ENCODE results near the gene RAB26. TPM values are rescaled to one million over a fixed set of nuclear protein-coding genes. Genes with fewer than 3 reads are reported as not detected.

The RAB26 gene
- polyA plus RNA-seq, 4 donors = 11.9 to 31.9 (median 23.7) TPM

DNA sequence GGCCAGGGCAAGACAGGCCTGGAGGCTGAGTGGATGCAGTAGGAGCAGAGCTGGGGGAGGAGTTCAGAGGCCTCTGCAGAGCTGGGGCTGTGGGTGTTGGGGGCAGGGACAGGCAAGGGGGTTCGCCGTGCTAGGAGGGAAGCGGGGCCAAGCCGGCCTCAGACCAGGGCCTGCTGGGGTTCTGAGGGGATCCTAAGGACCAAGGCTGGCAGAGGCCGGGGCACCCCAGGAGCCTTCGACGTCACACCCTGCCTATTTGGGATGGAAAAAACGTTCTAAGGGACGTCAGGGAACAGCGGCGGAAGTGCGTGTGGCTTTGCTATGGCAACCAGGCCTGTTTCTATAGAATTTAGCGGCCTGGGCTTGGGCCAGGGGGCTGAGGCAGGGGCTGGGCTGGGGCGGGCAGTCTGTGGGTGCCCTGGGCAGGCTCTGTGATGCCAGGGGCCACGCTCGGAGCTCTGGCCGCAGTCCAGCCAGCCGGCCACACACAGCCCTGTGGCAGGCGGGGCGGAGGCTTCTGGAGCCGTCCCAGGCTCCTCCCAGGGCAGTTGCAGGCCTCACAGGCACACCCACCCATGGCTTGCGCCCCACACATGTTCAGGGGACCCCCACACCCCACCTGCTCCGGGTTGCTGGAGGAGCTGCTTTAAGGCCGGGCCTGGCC is 10.9 kb downstream of the RAB26 start:
- no peak overlapping the region for H3K4me3 ChIP-seq (ENCODE audit: low read depth in 1 of 3, low read length in 3 of 3)
- DNase-seq (no peak), FAIRE-seq (no peak)
- peaks cover 6 to 73% (median 27%) of the 10 kb centered on the region in 3 donors for H3K4me1 ChIP-seq (ENCODE audit: control insufficient read depth in 3 of 3, insufficient read depth in 2 of 3, low read depth in 1 of 3, low read length in 2 of 3)
- peaks cover 0 to 60% (median 0%) of the 10 kb centered on the region in 3 donors for H3K36me3 ChIP-seq (ENCODE audit: control insufficient read depth in 3 of 3, insufficient read depth in 2 of 3, low read depth in 1 of 3, low read length in 3 of 3)
- H3K9me3 ChIP-seq (ENCODE audit: control insufficient read depth in 2 of 2, insufficient read depth in 1 of 2, low read depth in 1 of 2, low read length in 1 of 2) = no peaks in the 10 kb centered on the region
- peak overlapping the region; percentile 5 to 80 (median 68) for H3K27ac ChIP-seq (ENCODE audit: low read depth in 1 of 3, low read length in 2 of 3)
- H3K27me3 ChIP-seq (ENCODE audit: control insufficient read depth in 3 of 3, insufficient read depth in 3 of 3, low read length in 3 of 3) = no peaks in the 10 kb centered on the region
- 61 to 64% (median 63%) methylated on average over 20 to 24 of the region's 24 CpGs for WGBS, 3 donors

DNA sequence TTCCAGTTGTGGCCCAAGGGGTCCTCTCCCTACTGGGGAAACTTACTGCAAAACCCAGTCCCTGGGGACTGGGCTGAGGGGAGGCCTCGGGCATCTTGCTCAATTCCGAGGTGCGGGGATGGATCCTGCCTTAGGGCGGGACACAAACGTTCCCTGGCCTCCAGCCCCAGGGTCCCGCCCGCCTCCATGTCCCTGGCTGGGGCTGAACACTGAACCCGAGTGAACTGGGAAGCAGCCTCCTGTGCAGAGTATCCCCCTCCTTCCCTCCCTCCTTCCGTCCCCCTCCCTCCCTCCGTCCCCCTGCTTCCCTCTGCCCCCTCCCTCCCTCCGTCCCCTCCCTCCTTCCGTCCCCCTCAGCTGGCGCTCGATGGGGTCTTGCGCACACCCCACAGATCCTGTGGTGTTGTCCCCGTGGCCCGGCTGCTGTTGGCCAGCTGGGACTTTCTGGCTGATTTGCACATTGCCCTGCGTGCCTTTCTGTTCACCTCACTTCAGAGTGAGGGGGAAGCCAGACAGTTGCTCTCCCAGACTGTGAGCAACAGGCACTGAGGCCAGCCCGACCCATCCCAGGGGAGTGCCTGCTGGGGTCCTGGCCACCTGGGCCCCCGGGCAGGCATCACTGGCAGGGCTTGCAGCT is 12.6 kb downstream of the RAB26 start:
- DNase-seq (peak; percentile 33 to 41), FAIRE-seq (no peak)
- no peaks in the 10 kb centered on the region for H3K9me3 ChIP-seq (ENCODE audit: control insufficient read depth in 2 of 2, insufficient read depth in 1 of 2, low read depth in 1 of 2, low read length in 1 of 2)
- peaks cover 6 to 78% (median 29%) of the 10 kb centered on the region in 3 donors for H3K4me1 ChIP-seq (ENCODE audit: control insufficient read depth in 3 of 3, insufficient read depth in 2 of 3, low read depth in 1 of 3, low read length in 2 of 3)
- peak overlapping the region in 2 of 3 donors; percentile 42 to 44 for H3K27ac ChIP-seq (ENCODE audit: low read depth in 1 of 3, low read length in 2 of 3)
- H3K36me3 ChIP-seq (ENCODE audit: control insufficient read depth in 3 of 3, insufficient read depth in 2 of 3, low read depth in 1 of 3, low read length in 3 of 3) = peaks cover 0 to 61% (median 0%) of the 10 kb centered on the region in 3 donors
- H3K4me3 ChIP-seq (ENCODE audit: low read depth in 1 of 3, low read length in 3 of 3) = no peak overlapping the region
- 38 to 48% (median 47%) methylated on average over 16 to 20 of the region's 20 CpGs for WGBS, 3 donors
- no peaks in the 10 kb centered on the region for H3K27me3 ChIP-seq (ENCODE audit: control insufficient read depth in 3 of 3, insufficient read depth in 3 of 3, low read length in 3 of 3)

DNA sequence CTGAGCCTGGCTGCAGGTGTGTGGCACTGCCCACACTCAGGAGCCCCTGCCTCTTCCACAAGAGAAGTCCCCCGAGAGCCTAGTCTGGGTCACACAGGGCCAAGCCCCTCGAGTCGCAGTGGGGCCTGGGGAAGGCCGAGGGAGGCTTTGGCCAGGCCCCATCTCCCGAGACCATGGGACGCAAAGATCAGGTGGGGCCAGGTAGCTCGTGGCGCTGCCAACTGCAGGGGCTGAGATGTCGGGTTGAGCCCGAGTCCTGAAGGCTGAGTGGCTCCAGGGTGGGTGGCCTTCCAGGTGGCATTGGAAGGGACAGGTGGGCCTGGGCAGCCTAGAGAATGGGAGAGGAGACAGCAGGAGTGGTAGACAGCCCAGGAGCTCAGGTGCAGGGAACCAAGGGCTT is 13.5 kb downstream of the RAB26 start:
- Histone ChIP-seq H3K27ac (ENCODE audit: low read depth in 1 of 3, low read length in 2 of 3) (peak overlapping the region; percentile 26 to 98 (median 90)), H3K9me3 (ENCODE audit: control insufficient read depth in 2 of 2, insufficient read depth in 1 of 2, low read depth in 1 of 2, low read length in 1 of 2) (no peaks in the 10 kb centered on the region), H3K27me3 (ENCODE audit: control insufficient read depth in 3 of 3, insufficient read depth in 3 of 3, low read length in 3 of 3) (no peaks in the 10 kb centered on the region), H3K36me3 (ENCODE audit: control insufficient read depth in 3 of 3, insufficient read depth in 2 of 3, low read depth in 1 of 3, low read length in 3 of 3) (peaks cover 0 to 70% (median 0%) of the 10 kb centered on the region in 3 donors), H3K4me1 (ENCODE audit: control insufficient read depth in 3 of 3, insufficient read depth in 2 of 3, low read depth in 1 of 3, low read length in 2 of 3) (peaks cover 6 to 84% (median 26%) of the 10 kb centered on the region in 3 donors), H3K4me3 (ENCODE audit: low read depth in 1 of 3, low read length in 3 of 3) (no peak overlapping the region)
- DNase-seq = no peak
- no peak for FAIRE-seq
- WGBS, 3 donors = 91 to 93% (median 93%) methylated on average over 10 of the region's 10 CpGs

DNA sequence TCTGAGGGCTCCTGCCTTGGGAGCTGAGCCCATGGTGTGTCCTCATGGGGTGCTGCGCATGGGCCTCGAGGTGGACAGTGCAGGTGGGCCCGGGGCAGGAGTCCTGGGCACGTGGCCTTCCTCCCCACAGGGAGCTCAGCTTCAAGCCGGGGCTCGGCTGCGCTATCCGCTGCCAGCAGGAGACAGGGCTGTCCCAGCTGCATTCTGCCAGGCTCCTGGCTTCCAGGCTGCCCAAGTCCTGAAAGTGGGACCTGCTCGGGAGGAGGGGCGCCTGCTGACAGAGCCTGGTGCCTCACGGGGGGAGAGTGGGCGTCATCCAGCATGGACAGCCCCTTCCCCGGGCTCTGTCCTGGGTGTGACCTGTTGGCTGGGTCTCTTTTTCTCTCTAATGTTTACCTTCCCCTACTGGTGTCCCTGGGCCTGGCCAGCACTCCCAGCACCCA is 14.3 kb downstream of the RAB26 start:
- Histone ChIP-seq H3K4me3 (ENCODE audit: low read depth in 1 of 3, low read length in 3 of 3) (no peak overlapping the region), H3K36me3 (ENCODE audit: control insufficient read depth in 3 of 3, insufficient read depth in 2 of 3, low read depth in 1 of 3, low read length in 3 of 3) (peaks cover 0 to 72% (median 0%) of the 10 kb centered on the region in 3 donors), H3K27ac (ENCODE audit: low read depth in 1 of 3, low read length in 2 of 3) (peak overlapping the region; percentile 82 to 98 (median 90)), H3K9me3 (ENCODE audit: control insufficient read depth in 2 of 2, insufficient read depth in 1 of 2, low read depth in 1 of 2, low read length in 1 of 2) (no peaks in the 10 kb centered on the region), H3K27me3 (ENCODE audit: control insufficient read depth in 3 of 3, insufficient read depth in 3 of 3, low read length in 3 of 3) (no peaks in the 10 kb centered on the region), H3K4me1 (ENCODE audit: control insufficient read depth in 3 of 3, insufficient read depth in 2 of 3, low read depth in 1 of 3, low read length in 2 of 3) (peaks cover 6 to 84% (median 25%) of the 10 kb centered on the region in 3 donors)
- FAIRE-seq (no peak), DNase-seq (peak in 1 of 2 donors; percentile 46)
- WGBS, 3 donors = 55 to 80% (median 73%) methylated on average over 11 to 13 of the region's 13 CpGs

DNA sequence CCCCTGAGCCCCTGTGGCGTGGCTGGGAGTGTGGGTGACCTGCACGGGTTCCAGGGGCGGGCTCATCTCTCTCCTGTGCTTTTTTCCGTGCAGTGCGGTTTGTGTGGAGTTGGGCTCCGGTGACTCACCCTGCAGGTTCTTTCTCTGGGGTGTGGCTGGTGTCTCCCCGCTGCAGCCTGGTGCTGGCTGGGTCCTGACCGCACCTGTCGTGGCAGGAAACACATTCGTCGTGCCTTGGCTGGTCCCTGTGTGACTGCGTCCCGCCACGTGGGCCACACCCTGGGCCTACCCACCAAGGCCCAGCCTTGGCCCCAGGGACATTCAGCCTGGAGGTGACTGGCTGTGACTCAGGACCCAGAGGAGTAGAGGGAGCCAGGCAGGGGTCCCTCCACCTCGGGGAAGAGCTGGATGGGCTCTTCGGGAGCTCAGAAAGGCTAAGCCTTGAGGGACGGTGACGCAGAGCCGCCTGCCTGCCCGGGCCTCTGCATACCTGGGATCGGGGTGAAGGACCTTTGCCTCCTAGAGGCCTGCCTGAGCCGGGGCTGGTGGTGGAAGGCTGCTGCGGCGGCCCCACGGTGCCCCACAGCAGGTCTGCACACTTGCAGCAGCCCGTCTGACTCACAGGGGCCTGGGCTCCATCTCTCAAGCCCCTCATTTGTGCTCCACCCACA is 14.9 kb downstream of the RAB26 start:
- Histone ChIP-seq H3K27me3 (ENCODE audit: control insufficient read depth in 3 of 3, insufficient read depth in 3 of 3, low read length in 3 of 3) (no peaks in the 10 kb centered on the region), H3K4me1 (ENCODE audit: control insufficient read depth in 3 of 3, insufficient read depth in 2 of 3, low read depth in 1 of 3, low read length in 2 of 3) (peaks cover 6 to 82% (median 24%) of the 10 kb centered on the region in 3 donors), H3K9me3 (ENCODE audit: control insufficient read depth in 2 of 2, insufficient read depth in 1 of 2, low read depth in 1 of 2, low read length in 1 of 2) (no peaks in the 10 kb centered on the region), H3K27ac (ENCODE audit: low read depth in 1 of 3, low read length in 2 of 3) (peak overlapping the region; percentile 82 to 98 (median 90)), H3K4me3 (ENCODE audit: low read depth in 1 of 3, low read length in 3 of 3) (no peak overlapping the region), H3K36me3 (ENCODE audit: control insufficient read depth in 3 of 3, insufficient read depth in 2 of 3, low read depth in 1 of 3, low read length in 3 of 3) (peaks cover 0 to 72% (median 0%) of the 10 kb centered on the region in 3 donors)
- 24 to 62% (median 46%) methylated on average over 20 to 26 of the region's 26 CpGs for WGBS, 3 donors
- DNase-seq (peak; percentile 93 to 96), FAIRE-seq (no peak)

DNA sequence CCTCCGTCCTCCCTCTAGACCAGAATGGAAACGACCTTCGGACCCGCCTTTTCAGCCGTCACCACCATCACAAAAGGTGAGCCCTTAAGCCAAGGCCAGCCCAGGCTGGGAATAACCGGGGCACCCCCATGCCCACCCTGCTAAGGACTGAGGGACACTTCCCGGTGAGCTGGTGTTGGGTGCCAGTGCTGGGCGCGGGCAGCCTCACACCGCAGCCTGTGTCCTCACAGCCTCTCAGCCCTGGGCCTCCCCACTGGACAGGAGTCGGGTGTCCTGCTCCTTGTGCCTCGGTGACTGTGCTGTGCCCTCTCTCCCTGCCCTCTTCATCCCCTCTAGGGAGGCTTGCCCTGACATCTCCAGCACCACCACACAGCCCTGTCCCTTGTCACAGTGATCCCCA is 17.4 kb downstream of the RAB26 start:
- Histone ChIP-seq H3K27me3 (ENCODE audit: control insufficient read depth in 3 of 3, insufficient read depth in 3 of 3, low read length in 3 of 3) (no peaks in the 10 kb centered on the region), H3K9me3 (ENCODE audit: control insufficient read depth in 2 of 2, insufficient read depth in 1 of 2, low read depth in 1 of 2, low read length in 1 of 2) (no peaks in the 10 kb centered on the region), H3K4me1 (ENCODE audit: control insufficient read depth in 3 of 3, insufficient read depth in 2 of 3, low read depth in 1 of 3, low read length in 2 of 3) (peaks cover 4 to 61% (median 8%) of the 10 kb centered on the region in 3 donors), H3K36me3 (ENCODE audit: control insufficient read depth in 3 of 3, insufficient read depth in 2 of 3, low read depth in 1 of 3, low read length in 3 of 3) (peaks cover 0 to 81% (median 1%) of the 10 kb centered on the region in 3 donors), H3K27ac (ENCODE audit: low read depth in 1 of 3, low read length in 2 of 3) (peak overlapping the region in 2 of 3 donors; percentile 11 to 64), H3K4me3 (ENCODE audit: low read depth in 1 of 3, low read length in 3 of 3) (no peak overlapping the region)
- WGBS, 3 donors = 83 to 92% (median 92%) methylated on average over 11 to 12 of the region's 12 CpGs
- no peak for FAIRE-seq
- DNase-seq = no peak

DNA sequence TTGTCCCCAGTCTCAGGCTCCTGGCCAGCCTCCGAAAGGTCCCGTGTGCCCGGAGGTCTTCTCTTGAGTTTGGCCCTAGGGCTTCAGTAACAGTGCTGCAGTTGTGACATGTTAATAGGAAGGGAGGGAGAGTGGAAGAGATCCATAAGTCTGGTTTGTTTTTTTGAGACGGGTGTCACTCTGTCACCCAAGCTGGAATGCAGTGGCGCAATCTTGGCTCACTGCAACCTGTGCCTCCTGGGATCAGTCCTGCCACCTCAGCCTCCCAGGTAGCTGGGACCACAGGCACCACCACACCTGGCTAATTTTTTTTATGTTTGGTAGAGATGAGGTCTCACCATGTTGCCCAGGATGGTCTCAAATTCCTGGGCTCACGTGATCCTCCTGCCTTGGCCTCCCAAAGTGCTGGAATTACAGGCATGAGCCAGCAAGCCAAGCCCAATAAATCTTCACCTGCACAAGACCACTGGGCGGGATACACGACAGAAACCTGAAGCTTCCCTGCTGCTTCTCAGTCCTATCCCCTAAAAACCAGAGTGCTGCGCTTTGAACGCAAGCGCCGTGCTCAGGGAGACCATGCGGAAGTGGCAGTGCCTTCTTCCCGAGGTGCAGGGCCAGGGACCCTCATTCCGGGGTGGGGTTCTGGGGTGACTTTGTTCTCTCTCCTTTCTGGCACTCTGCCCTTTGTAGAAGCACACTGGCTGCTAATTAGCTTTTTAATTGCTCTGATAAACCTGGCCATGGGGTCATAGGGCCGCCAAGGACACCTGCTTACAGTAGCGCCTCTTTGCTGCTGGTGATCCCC is 18.0 kb downstream of the RAB26 start:
- H3K9me3 ChIP-seq (ENCODE audit: control insufficient read depth in 2 of 2, insufficient read depth in 1 of 2, low read depth in 1 of 2, low read length in 1 of 2) = no peaks in the 10 kb centered on the region
- H3K27me3 ChIP-seq (ENCODE audit: control insufficient read depth in 3 of 3, insufficient read depth in 3 of 3, low read length in 3 of 3) = no peaks in the 10 kb centered on the region
- peaks cover 4 to 56% (median 10%) of the 10 kb centered on the region in 3 donors for H3K4me1 ChIP-seq (ENCODE audit: control insufficient read depth in 3 of 3, insufficient read depth in 2 of 3, low read depth in 1 of 3, low read length in 2 of 3)
- FAIRE-seq = no peak
- peak overlapping the region; percentile 11 to 64 (median 22) for H3K27ac ChIP-seq (ENCODE audit: low read depth in 1 of 3, low read length in 2 of 3)
- DNase-seq = peak; percentile 55 to 89
- H3K4me3 ChIP-seq (ENCODE audit: low read depth in 1 of 3, low read length in 3 of 3) = no peak overlapping the region
- 32 to 75% (median 51%) methylated on average over 17 of the region's 17 CpGs for WGBS, 3 donors
- peaks cover 1 to 84% (median 3%) of the 10 kb centered on the region in 3 donors for H3K36me3 ChIP-seq (ENCODE audit: control insufficient read depth in 3 of 3, insufficient read depth in 2 of 3, low read depth in 1 of 3, low read length in 3 of 3)
